Fibroblast of the aortic adventitia (primary cell): Measurements from ENCODE around the gene RALGAPB. TPM values are rescaled to one million over a fixed set of nuclear protein-coding genes. Genes with fewer than 3 reads are reported as not detected.
A peak's percentile ranks its signal among the peaks of the same experiment; 100 is the strongest.

Source experiments
- DNase-seq: peaks from one replicate; pipeline ENCODE4 v3.0.0-alpha.2; 2010; ENCODE audit warnings: low read depth
- H3K4me3 ChIP-seq: 2 replicates; pipeline ENCODE4 v1.5.1; 2011; ENCODE audit warnings: low read depth, mild to moderate bottlenecking, control low read depth, low read length, moderate library complexity
- total RNA-seq: library from RNA; depleted of rRNA; stranded (reverse); fragments of >200 nt; gene quantifications from 2 replicates; pipeline ENCODE4 v1.2.3, GENCODE V29; 2012; ENCODE audit warnings: low replicate concordance
- TF ChIP-seq, protein P1 (sequence below): IDR thresholded peaks from 2 replicates; pipeline ENCODE4 v1.5.1; 2011; ENCODE audit warnings: mild to moderate bottlenecking, low read length, control low read depth, inconsistent platforms; ENCODE audit not compliant: insufficient read depth

RALGAPB gene
- total RNA-seq, 1 donor = 49.0 TPM

DNA sequence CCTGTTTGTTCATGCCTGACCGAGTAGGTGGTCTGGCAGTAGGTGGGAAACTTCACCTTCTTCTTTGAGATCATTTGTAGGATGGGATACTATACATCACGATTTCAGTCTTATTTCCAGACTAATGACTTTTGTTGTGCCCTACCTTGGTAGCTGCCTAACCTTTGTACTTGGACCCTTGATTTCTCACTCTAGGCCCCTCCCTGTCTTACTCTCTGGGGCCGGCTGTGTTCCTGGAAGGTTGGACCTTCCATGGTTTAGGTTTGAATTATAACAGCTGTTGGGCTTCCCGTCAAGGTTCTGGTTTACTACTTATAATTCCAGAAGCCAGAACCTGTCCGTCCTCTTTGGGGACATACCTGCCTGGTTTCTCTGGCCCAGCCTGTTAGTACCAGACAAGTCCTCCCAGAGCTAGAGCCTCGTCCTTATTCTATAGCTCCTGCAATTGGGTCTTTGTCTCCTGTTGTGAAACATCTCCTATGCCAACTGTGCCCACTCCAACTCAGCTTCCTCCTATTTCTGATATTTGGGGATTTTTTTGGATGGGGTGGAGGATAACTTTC, 93.5 kb downstream of the RALGAPB start:
- TF ChIP-seq, protein P1, sequence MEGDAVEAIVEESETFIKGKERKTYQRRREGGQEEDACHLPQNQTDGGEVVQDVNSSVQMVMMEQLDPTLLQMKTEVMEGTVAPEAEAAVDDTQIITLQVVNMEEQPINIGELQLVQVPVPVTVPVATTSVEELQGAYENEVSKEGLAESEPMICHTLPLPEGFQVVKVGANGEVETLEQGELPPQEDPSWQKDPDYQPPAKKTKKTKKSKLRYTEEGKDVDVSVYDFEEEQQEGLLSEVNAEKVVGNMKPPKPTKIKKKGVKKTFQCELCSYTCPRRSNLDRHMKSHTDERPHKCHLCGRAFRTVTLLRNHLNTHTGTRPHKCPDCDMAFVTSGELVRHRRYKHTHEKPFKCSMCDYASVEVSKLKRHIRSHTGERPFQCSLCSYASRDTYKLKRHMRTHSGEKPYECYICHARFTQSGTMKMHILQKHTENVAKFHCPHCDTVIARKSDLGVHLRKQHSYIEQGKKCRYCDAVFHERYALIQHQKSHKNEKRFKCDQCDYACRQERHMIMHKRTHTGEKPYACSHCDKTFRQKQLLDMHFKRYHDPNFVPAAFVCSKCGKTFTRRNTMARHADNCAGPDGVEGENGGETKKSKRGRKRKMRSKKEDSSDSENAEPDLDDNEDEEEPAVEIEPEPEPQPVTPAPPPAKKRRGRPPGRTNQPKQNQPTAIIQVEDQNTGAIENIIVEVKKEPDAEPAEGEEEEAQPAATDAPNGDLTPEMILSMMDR = no peak
- no peak overlapping the region for H3K4me3 ChIP-seq
- DNase-seq = no peak

DNA sequence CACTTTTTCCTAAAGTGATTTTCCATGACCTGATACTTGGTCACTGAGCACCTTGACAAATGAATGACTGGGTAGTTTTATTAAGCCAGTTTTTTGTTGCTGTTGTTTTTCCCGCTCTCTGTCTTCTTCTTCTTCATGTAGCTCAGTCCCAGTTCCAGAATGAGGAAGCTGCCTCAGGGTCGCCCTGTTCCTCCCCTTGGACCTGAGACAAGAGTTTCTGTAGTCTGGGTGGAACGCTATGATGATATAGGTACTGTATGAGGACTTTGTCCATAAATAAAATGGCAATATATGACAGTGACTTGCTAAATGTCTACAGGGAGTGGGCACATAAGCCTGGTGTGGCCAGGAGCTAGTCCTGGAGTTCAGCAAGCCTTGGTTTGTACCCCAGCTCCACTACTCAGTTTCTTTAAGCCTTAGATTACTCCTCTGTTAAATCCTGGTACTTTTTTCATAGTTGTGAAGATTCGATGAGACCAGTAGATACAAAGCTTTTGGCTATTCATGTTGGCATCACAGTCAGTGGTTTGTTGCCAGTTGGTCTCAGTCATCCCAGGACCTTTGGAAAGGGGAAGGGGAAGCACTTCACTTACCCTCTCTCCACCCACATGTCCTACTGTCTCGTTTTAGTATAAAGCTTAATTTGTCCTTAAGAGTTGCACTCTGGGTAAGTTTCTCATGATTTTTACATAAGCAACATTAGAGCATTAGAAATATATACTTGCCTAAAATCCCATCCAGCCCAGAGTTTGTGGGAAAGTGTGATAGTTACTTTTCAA, 97.3 kb downstream of the RALGAPB start:
- no peak for DNase-seq
- H3K4me3 ChIP-seq = no peak overlapping the region
- TF ChIP-seq, protein P1 = no peak

DNA sequence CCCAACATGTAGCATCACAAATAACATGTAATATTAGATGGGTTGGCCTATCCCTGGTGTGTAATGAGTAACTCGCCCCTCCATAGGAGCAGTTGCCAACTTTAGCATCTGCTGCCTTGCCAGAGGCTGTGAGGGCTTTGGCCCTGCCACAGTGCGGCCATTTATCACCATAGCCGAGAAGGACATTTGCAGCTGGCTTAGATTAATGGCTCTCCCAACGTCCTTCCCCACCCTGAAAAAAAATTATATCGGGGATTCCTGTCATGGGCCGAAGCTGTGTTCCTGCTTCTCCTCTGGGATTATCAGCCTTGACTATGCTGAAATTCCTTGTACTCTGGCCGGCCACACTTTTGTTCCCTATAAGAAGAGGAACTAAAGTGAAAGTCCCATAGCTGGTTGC, 100.8 kb downstream of the RALGAPB start:
- TF ChIP-seq, protein P1 = no peak
- peak; percentile 22 for DNase-seq
- H3K4me3 ChIP-seq = no peak overlapping the region

DNA sequence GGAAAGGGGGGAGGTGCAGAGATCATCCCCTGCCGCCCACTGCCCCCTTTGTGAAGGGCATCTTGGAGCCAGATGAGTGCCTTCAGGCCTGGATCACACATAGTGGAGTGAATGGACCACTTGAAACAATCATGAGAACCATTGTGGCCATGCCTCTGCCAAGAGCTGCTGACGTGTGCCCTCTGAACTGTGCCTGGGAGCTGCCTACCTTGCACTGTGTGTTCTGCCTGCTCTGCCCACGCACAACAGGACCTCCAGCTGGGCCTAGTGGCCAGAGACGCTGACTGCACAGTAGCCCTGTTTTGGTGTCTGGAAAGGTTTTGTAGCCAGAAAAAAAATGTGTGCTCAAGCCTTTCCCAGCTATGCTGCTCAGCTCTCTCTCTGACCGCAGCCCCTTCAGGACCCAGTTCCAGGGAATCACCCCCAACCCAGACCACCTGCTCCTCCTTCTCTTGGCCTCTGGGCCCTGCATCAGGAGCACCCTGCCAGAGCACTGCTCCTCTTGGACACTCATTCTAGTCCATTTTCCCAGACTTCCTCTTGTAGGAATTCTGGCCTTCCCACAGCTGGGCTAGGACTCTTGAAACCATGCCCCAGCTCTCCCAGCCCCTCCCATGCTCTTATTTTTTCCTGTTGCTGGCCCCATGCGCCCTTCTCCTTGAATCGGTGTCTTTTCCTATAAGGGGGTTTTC, 106.7 kb downstream of the RALGAPB start:
- H3K4me3 ChIP-seq = no peak overlapping the region
- TF ChIP-seq, protein P1 = no peak
- DNase-seq = no peak

DNA sequence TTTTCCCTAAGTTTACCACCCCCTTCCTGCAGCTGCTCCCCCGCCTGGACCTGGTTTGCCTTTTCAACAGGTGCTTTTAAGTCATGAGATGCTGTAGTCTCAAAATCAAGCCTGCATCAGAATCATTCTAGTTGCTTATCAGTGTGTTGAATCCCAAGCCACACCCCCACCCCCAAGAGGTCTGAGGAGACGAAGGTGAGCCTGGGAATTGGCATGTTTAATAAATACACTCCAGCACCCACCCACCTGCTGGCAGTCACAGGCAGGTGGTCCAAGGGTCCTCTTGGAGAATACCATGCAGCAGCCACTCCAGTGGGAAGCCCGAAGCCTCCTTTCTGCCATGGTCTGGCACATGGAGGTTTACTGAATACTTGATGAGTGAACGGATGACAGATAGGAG, 107.3 kb downstream of the RALGAPB start:
- TF ChIP-seq, protein P1 = no peak
- no peak for DNase-seq
- H3K4me3 ChIP-seq = no peak overlapping the region

DNA sequence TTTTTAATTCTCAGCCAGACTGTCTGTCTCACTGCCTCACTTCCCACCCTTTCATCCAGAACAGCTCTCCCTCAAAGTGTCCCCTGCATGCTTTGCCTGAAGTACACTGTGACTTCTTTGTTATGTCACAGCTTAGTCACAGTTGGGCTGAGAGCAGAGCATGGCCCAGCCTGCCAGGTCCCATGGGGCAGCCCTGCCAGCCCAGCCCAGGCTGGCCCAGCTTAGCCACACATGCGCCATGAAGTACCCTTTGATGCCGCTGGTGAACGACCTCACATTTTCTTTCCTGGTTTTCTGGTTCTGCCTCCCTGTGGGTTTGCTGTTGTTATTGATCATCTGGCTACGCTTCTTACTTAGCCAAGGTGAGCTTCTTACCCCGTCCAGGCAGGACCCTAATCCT, 108.4 kb downstream of the RALGAPB start, which contains the start of gene ADIG:
Gene ADIG (plus strand): TSS at position 185 of the 400 bp plus-strand sequence. CDS start 54 bp downstream, at position 239.
- no peak for DNase-seq
- TF ChIP-seq, protein P1 = no peak
- no peak within 1 kb of the TSS for H3K4me3 ChIP-seq
